K562 (cell line): Measurements from ENCODE around the gene FUNDC2. TPM values are rescaled to one million over a fixed set of nuclear protein-coding genes. Genes with fewer than 3 reads are reported as not detected.

ENCODE experiments used
- ATAC-seq: fragments of 200-7000 bp; cut with Tn5 transposase; 3 replicates; pipeline ENCODE4 v1.9.1; 2020; ENCODE audit warnings: moderate library complexity
- BruUV-seq: library from RNA; stranded (reverse); fragments of 400-500 nt; replicated peaks from 2 replicates; lab custom pipeline; 2021; lab: Mats Ljungman, UMichigan
- CTCF ChIA-PET: fragments of 300-600 bp; formaldehyde crosslinking; extraction: SDS; loops from one replicate; lab custom pipeline; 2021; ENCODE audit warnings: low intra/inter-chr PET ratio; lab: Yijun Ruan, JAX
- POLR2A ChIA-PET: fragments of 300-600, 350-650 bp; sonication (Branson Sonifier 250); formaldehyde crosslinking; extraction: SDS; loops from one replicate; lab custom pipeline; 2021; ENCODE audit warnings: antibody characterized with exemption, inconsistent platforms; lab: Yijun Ruan, JAX
- DNase-seq, 4 experiments: peaks; one replicate each; pipeline versions ENCODE4 v3.0.0 to v3.0.0-alpha.2; 2011 to 2018; ENCODE audit warnings: low spot score in 3 of 4, mixed read lengths in 3 of 4; ENCODE audit errors: extremely low read depth in 1 of 4
- FAIRE-seq: peaks from 2 replicates; lab custom pipeline; 2011; peaks lifted over from hg19 to GRCh38; lab: Jason Lieb, UNC
- H2AFZ ChIP-seq: 2 replicates; pipeline ENCODE4 v1.6.0; 2011; ENCODE audit warnings: low read depth, low read length, control low read depth, inconsistent platforms
- H3K27ac ChIP-seq: fragments of 200-600 bp; 3 replicates; pipeline ENCODE4 v1.8.0; 2011; ENCODE audit warnings: low read depth, mild to moderate bottlenecking, control low read depth, inconsistent platforms, low read length, moderate library complexity, mixed read lengths; ENCODE audit errors: extremely low read depth
- H3K27me3 ChIP-seq, 2 experiments: fragments of 300-600 bp in 1 of 2; 2 replicates in 1 of 2; 3 replicates in 1 of 2; pipeline versions ENCODE4 v1.6.0 to v1.8.0; 2011; ENCODE audit warnings: inconsistent platforms in 2 of 2, low read length in 2 of 2, mild to moderate bottlenecking in 1 of 2, mixed read lengths in 1 of 2, moderate library complexity in 1 of 2; ENCODE audit not compliant: control insufficient read depth in 2 of 2, insufficient read depth in 2 of 2
- H3K36me3 ChIP-seq: fragments of 300-600 bp; 3 replicates; pipeline ENCODE4 v1.8.0; 2011; ENCODE audit warnings: mild to moderate bottlenecking, low read length, inconsistent platforms; ENCODE audit not compliant: control insufficient read depth, insufficient read depth
- H3K4me1 ChIP-seq, 2 experiments: fragments of 200-600 bp in 1 of 2; replicated peaks in 1 of 2; 2 replicates in 1 of 2; 3 replicates in 1 of 2; pipeline versions ENCODE4 v1.5.1 to v1.8.0; 2011; ENCODE audit warnings: inconsistent platforms in 2 of 2, low read length in 2 of 2, mild to moderate bottlenecking in 1 of 2, mixed read lengths in 1 of 2, moderate library complexity in 1 of 2; ENCODE audit not compliant: control insufficient read depth in 2 of 2, insufficient read depth in 2 of 2
- H3K4me2 ChIP-seq: 2 replicates; pipeline ENCODE4 v1.6.1; 2011; ENCODE audit warnings: low read length, control low read depth, inconsistent platforms, mixed read lengths; ENCODE audit not compliant: insufficient read depth
- H3K4me3 ChIP-seq: fragments of 200-600 bp; sonication (generic), shearing (Covaris generic); 2 replicates; pipeline ENCODE4 v1.5.1; 2016; ENCODE audit warnings: control low read depth, inconsistent platforms
- H3K79me2 ChIP-seq: fragments of 200-600 bp; 3 replicates; pipeline ENCODE4 v1.8.0; 2011; ENCODE audit warnings: low read length, inconsistent platforms; ENCODE audit not compliant: control insufficient read depth, insufficient read depth
- H3K9ac ChIP-seq, 2 experiments: 2 replicates each; pipeline versions ENCODE4 v1.6.0 to v1.6.1; 2011; ENCODE audit warnings: low read depth in 2 of 2, low read length in 2 of 2, control low read depth in 1 of 2, inconsistent platforms in 1 of 2, mild to moderate bottlenecking in 1 of 2, mixed read lengths in 1 of 2; ENCODE audit not compliant: insufficient read depth in 1 of 2
- H3K9me1 ChIP-seq: one replicate; pipeline ENCODE4 v1.6.0; 2011; ENCODE audit warnings: inconsistent platforms, mild to moderate bottlenecking, low read length, moderate library complexity; ENCODE audit not compliant: control insufficient read depth, insufficient read depth
- H3K9me3 ChIP-seq: replicated peaks from 2 replicates; pipeline ENCODE4 v1.5.1; 2011; ENCODE audit warnings: low read depth, low read length, inconsistent platforms; ENCODE audit not compliant: control insufficient read depth, insufficient read depth
- H4K20me1 ChIP-seq: replicated peaks from 2 replicates; pipeline ENCODE4 v1.6.1; 2011; ENCODE audit warnings: low read length, inconsistent platforms, mixed read lengths; ENCODE audit not compliant: control insufficient read depth, insufficient read depth
- ATF7 ChIP-seq: fragments of 450-650 bp; IDR thresholded peaks from 2 replicates; pipeline ENCODE4 v1.7.1; 2014; ENCODE audit warnings: mild to moderate bottlenecking, moderate library complexity
- CUX1 ChIP-seq: fragments of 200-800 bp; sonication (Bioruptor generic); IDR thresholded peaks from 2 replicates; pipeline ENCODE4 v1.6.1; 2016; ENCODE audit warnings: missing genetic modification characterization, missing compliant biosample characterization
- FOXJ3 ChIP-seq: sonication (generic); formaldehyde crosslinking; IDR thresholded peaks from 2 replicates; pipeline ENCODE4 v1.4.0; 2020; ENCODE audit warnings: mild to moderate bottlenecking, missing genetic modification reagents
- GABPA ChIP-seq: fragments of 200-800 bp; sonication (Bioruptor generic); conservative IDR thresholded peaks from 2 replicates; pipeline ENCODE4 v1.6.1; 2016; ENCODE audit warnings: low read depth, missing genetic modification characterization, missing compliant biosample characterization
- HINFP ChIP-seq: fragments of 450-650 bp; conservative IDR thresholded peaks from 2 replicates; pipeline ENCODE4 v1.6.1; 2016; ENCODE audit warnings: missing genetic modification characterization, low read depth, mild to moderate bottlenecking, control low read depth, missing compliant biosample characterization
- HNRNPLL ChIP-seq: fragments of 200-400 bp; formaldehyde crosslinking; IDR thresholded peaks from 2 replicates; pipeline ENCODE4 v1.6.1; 2017; ENCODE audit warnings: low read length, low read depth, mild to moderate bottlenecking; ENCODE audit not compliant: poor library complexity, severe bottlenecking
- HOXB6 ChIP-seq: fragments of 250-450 bp; sonication (Bioruptor Pico); IDR thresholded peaks from 2 replicates; pipeline ENCODE4 v1.5.1; 2022; ENCODE audit warnings: mild to moderate bottlenecking, borderline replicate concordance
- NCOA4 ChIP-seq: fragments of 450-650 bp; IDR thresholded peaks from 2 replicates; pipeline ENCODE4 v1.6.1; 2018; ENCODE audit warnings: mild to moderate bottlenecking; ENCODE audit not compliant: partially characterized antibody
- SMAD4 ChIP-seq: fragments of 250-450 bp; sonication (Bioruptor Pico); conservative IDR thresholded peaks from 2 replicates; pipeline ENCODE4 v1.8.0; 2021; ENCODE audit warnings: inconsistent platforms, mild to moderate bottlenecking, moderate library complexity
- SMARCE1 ChIP-seq: fragments of 450-650 bp; IDR thresholded peaks from 2 replicates; pipeline ENCODE4 v1.7.1; 2016; ENCODE audit warnings: mild to moderate bottlenecking
- SRSF7 ChIP-seq: fragments of 200-400 bp; formaldehyde crosslinking; optimal IDR thresholded peaks from 2 replicates; pipeline ENCODE3; 2017; ENCODE audit warnings: mild to moderate bottlenecking, low read depth, low read length
- STAT5A ChIP-seq: IDR thresholded peaks from 2 replicates; pipeline ENCODE4 v1.6.1; 2012; ENCODE audit warnings: low read length, inconsistent platforms, borderline replicate concordance
- TAL1 ChIP-seq: fragments of 450-650 bp; IDR thresholded peaks from 2 replicates; pipeline ENCODE4 v1.6.1; 2016; ENCODE audit warnings: mild to moderate bottlenecking
- UBTF ChIP-seq, 2 experiments: IDR thresholded peaks; 2 replicates each; pipeline ENCODE4 v1.6.1; 2012; ENCODE audit warnings: improper control_type of control experiment in 2 of 2, low read depth in 2 of 2, low read length in 2 of 2, borderline replicate concordance in 1 of 2
- WGBS: fragments of 100-300 bp; shearing (Covaris generic); methylation state at CpG from one replicate; pipeline ENCODE4 v1.1.6; 2016; ENCODE audit warnings: low coverage, mixed read lengths; ENCODE audit not compliant: insufficient coverage; ENCODE audit errors: missing lambda C conversion rate; 5-methylcytosine and 5-hydroxymethylcytosine counted together
- in situ Hi-C: fragments of 300-500 bp; cut with MboI; formaldehyde crosslinking; loops from 4 replicates; pipeline ENCODE4 v1.15.0; 2018; ENCODE audit warnings: inconsistent platforms, mixed read lengths
- intact Hi-C: fragments of 100-400 bp; cut with micrococcal nuclease; formaldehyde crosslinking; loops from 2 replicates; pipeline ENCODE4 v1.14.2; 2022
- polyA plus RNA-seq, 8 experiments: library from polyadenylated mRNA; depleted of rRNA in 4 of 8; stranded (reverse) in 5 of 8; unstranded in 3 of 8; fragments of >200 nt; fragmentation: Nextera tagmentation in 2 of 8; fragmentation: Illumina TruSeq in 1 of 8; extraction: Ambion mirVana in 2 of 8; extraction: Trizol in 1 of 8; gene quantifications; 2 replicates each; pipeline versions ENCODE4 v1.2.1 to v1.2.3, GENCODE V29; 2011 to 2014; ENCODE audit warnings: inconsistent platforms in 1 of 8, missing spikeins in 1 of 8
- total RNA-seq, 7 experiments: library from RNA; depleted of rRNA in 6 of 7; stranded (reverse); fragments of >200 nt in 6 of 7; fragmentation: Illumina TruSeq in 2 of 7; extraction: Trizol in 2 of 7; gene quantifications; 2 replicates each; pipeline versions ENCODE4 v1.2.1 to v1.2.3, GENCODE V29; 2011 to 2021; ENCODE audit warnings: low replicate concordance in 1 of 7

Gene FUNDC2
- total and polyA plus RNA-seq, 9 of the 15 experiments (the other 6 are each of a cell fraction or from before 2014, with no cell fraction given): 50.6 to 235 (median 123) TPM

GRCh38 chrX:155061760-155062159 is 35.1 kb downstream of the FUNDC2 start:
- intact Hi-C loops (no loop called here), in situ Hi-C loops (no loop called here)
- Histone ChIP-seq H3K9me3 (no peaks in the 10 kb centered on the region), H3K4me2 (no peak overlapping the region), H3K9me1 (no peaks in the 10 kb centered on the region), H3K27me3 (no peaks in the 10 kb centered on the region), H3K9ac (no peak overlapping the region), H3K36me3 (peaks cover 42% of the 10 kb centered on the region; the same call in 2 of the 3 replicates), H2AFZ (no peak overlapping the region), H3K79me2 (no peaks in the 10 kb centered on the region; the same call in 2 of the 3 replicates), H3K4me3 (no peak overlapping the region), H3K4me1 (peaks cover 0 to 8% of the 10 kb centered on the region in 2 experiments; a peak in 3 of 5 replicates), H4K20me1 (no peaks in the 10 kb centered on the region), H3K27ac (no peak overlapping the region)
- FAIRE-seq (no peak), ATAC-seq (no peak), DNase-seq (no peak)
- ChIA-PET POLR2A (no interaction called here), CTCF (no interaction called here)
- 84% methylated on average over 3 of the region's 4 CpGs for WGBS
- BruUV-seq: no TSS peak
- TF ChIP-seq CUX1 (CRISPR knock-in tag): no peak
- no peak for TF ChIP-seq ATF7
- TF ChIP-seq TAL1: no peak
- TF ChIP-seq STAT5A: no peak
- TF ChIP-seq SMARCE1: no peak
- TF ChIP-seq UBTF (IDR thresholded peaks at IDR 0.05; ENCODE audit: borderline replicate concordance in 1 of 2, low read depth in 2 of 2, low read length in 2 of 2): no peak
- no peak for TF ChIP-seq HINFP (tag)
- TF ChIP-seq SMAD4 (CRISPR knock-in tag): no peak
- no peak for TF ChIP-seq HOXB6 (CRISPR knock-in tag)
- TF ChIP-seq GABPA: no peak
- no peak for TF ChIP-seq NCOA4
- TF ChIP-seq FOXJ3: no peak
- no peak for TF ChIP-seq HNRNPLL
- TF ChIP-seq SRSF7: no peak
